ENCODE data around the gene UAP1. TPM values are rescaled to one million over a fixed set of nuclear protein-coding genes. Genes with fewer than 3 reads are reported as not detected.
A peak's percentile ranks its signal among the peaks of the same experiment; 100 is the strongest.

Gene UAP1
- polyA plus RNA-seq (32.3 and 40.1 TPM in 2 replicates), polyA minus RNA-seq (42.4 and 45.7 TPM in 2 replicates)

- H3K27ac ChIP-seq (ENCODE audit: low read length): peak within 1 kb of the TSS; percentile 63
- peak within 1 kb of the TSS; percentile 78 for H3K9ac ChIP-seq (ENCODE audit: low read length)
- H3K4me3 ChIP-seq (ENCODE audit: low read length): peak within 1 kb of the TSS; percentile 99
- no peaks in the 10 kb centered on the region for H3K9me3 ChIP-seq (ENCODE audit: low read length)
- peak within 1 kb of the TSS; percentile 78 for H3K4me2 ChIP-seq (ENCODE audit: low read length)
- TF ChIP-seq RAD21 (conservative IDR thresholded peaks at IDR 0.05) (no peak), REST (IDR thresholded peaks at IDR 0.05; ENCODE audit: borderline replicate concordance) (no peak), TAF1 (IDR thresholded peaks at IDR 0.05; ENCODE audit: low read depth) (no peak), SMC3 (conservative IDR thresholded peaks at IDR 0.05; ENCODE audit: poor library complexity) (peak; percentile 47), POLR2AphosphoS5 (IDR thresholded peaks at IDR 0.05) (peak; percentile 30), CTCF (IDR thresholded peaks at IDR 0.05; ENCODE audit: poor library complexity, severe bottlenecking) (no peak), EZH2 (IDR thresholded peaks at IDR 0.05; ENCODE audit: borderline replicate concordance, insufficient read depth, low read length, poor library complexity, severe bottlenecking) (no peak), MXI1 (conservative IDR thresholded peaks at IDR 0.05; ENCODE audit: poor library complexity, severe bottlenecking) (peak; percentile 79), EP300 (conservative IDR thresholded peaks at IDR 0.05; ENCODE audit: poor library complexity, severe bottlenecking) (peak; percentile 45)
- no peaks in the 10 kb centered on the region for H3K9me2 ChIP-seq (ENCODE audit: insufficient read depth, low read length)
- peak within 1 kb of the TSS; percentile 60 for H2AFZ ChIP-seq (ENCODE audit: low read depth, low read length)
- H3K36me3 ChIP-seq (ENCODE audit: insufficient read depth, low read length): no peaks in the 10 kb centered on the region
- H3F3A ChIP-seq (ENCODE audit: insufficient read depth, low read length, poor library complexity, severe bottlenecking): no peaks in the 10 kb centered on the region
- no peaks in the 10 kb centered on the region for H3K27me3 ChIP-seq (ENCODE audit: insufficient read depth, low read depth, low read length)
- H3K79me2 ChIP-seq (replicated peaks; ENCODE audit: insufficient read depth, low read length): peaks cover 7% of the 10 kb centered on the region
- no peaks in the 10 kb centered on the region for H4K20me1 ChIP-seq (ENCODE audit: insufficient read depth)
Observed at GRCh38 chr1:162561616-162562469, at the start of gene UAP1. TSS of gene UAP1 (plus strand) at chr1:162561722. CDS start at chr1:162566069, 4,347 bp downstream.

GRCh38 chr1:162527314-162527713 is 34.2 kb upstream of the UAP1 start:
- no peaks in the 10 kb centered on the region for H3K9me2 ChIP-seq (ENCODE audit: insufficient read depth, low read length)
- H3K4me2 ChIP-seq (ENCODE audit: low read length): no peak overlapping the region
- no peak overlapping the region for H3K27ac ChIP-seq (ENCODE audit: low read length)
- no peaks in the 10 kb centered on the region for H4K20me1 ChIP-seq (ENCODE audit: insufficient read depth)
- H3K9ac ChIP-seq (ENCODE audit: low read length): no peak overlapping the region
- no peak overlapping the region for H2AFZ ChIP-seq (ENCODE audit: low read depth, low read length)
- no peak for TF ChIP-seq RAD21 (conservative IDR thresholded peaks at IDR 0.05)
- no peak for TF ChIP-seq TAF1 (IDR thresholded peaks at IDR 0.05; ENCODE audit: low read depth)
- no peak for TF ChIP-seq REST (IDR thresholded peaks at IDR 0.05; ENCODE audit: borderline replicate concordance)
- no peak for TF ChIP-seq EZH2 (IDR thresholded peaks at IDR 0.05; ENCODE audit: borderline replicate concordance, insufficient read depth, low read length, poor library complexity, severe bottlenecking)
- TF ChIP-seq EP300 (conservative IDR thresholded peaks at IDR 0.05; ENCODE audit: poor library complexity, severe bottlenecking): no peak
- TF ChIP-seq MXI1 (conservative IDR thresholded peaks at IDR 0.05; ENCODE audit: poor library complexity, severe bottlenecking): no peak
- no peak for TF ChIP-seq SMC3 (conservative IDR thresholded peaks at IDR 0.05; ENCODE audit: poor library complexity)
- no peak for TF ChIP-seq POLR2AphosphoS5 (IDR thresholded peaks at IDR 0.05)
- no peak for TF ChIP-seq CTCF (IDR thresholded peaks at IDR 0.05; ENCODE audit: poor library complexity, severe bottlenecking)
- no peak overlapping the region for H3K4me3 ChIP-seq (ENCODE audit: low read length)
- H3K27me3 ChIP-seq (ENCODE audit: insufficient read depth, low read depth, low read length): no peaks in the 10 kb centered on the region
- peaks cover 10% of the 10 kb centered on the region for H3K36me3 ChIP-seq (ENCODE audit: insufficient read depth, low read length)
- peaks cover 3% of the 10 kb centered on the region for H3K79me2 ChIP-seq (replicated peaks; ENCODE audit: insufficient read depth, low read length)
- no peaks in the 10 kb centered on the region for H3K9me3 ChIP-seq (ENCODE audit: low read length)
- no peaks in the 10 kb centered on the region for H3F3A ChIP-seq (ENCODE audit: insufficient read depth, low read length, poor library complexity, severe bottlenecking)
